GM12878 (cell line): ENCODE results near the gene GNA14.

Experiments used
- CTCF ChIP-seq, 3 experiments: IDR thresholded peaks in 2 of 3; conservative IDR thresholded peaks in 1 of 3; 2 replicates each; pipeline ENCODE4 v1.5.1; 2011; ENCODE audit warnings: low read depth in 3 of 3, low read length in 3 of 3, mild to moderate bottlenecking in 3 of 3, control low read depth in 2 of 3, moderate library complexity in 2 of 3, inconsistent platforms in 1 of 3, mixed read lengths in 1 of 3; ENCODE audit not compliant: control insufficient read depth in 2 of 3, insufficient read depth in 1 of 3; ENCODE audit errors: extremely low read depth in 1 of 3
- EP300 ChIP-seq, 2 experiments: fragments of 150-350 bp in 1 of 2; IDR thresholded peaks; 2 replicates each; pipeline ENCODE4 v1.6.1; 2011 to 2012; ENCODE audit warnings: low read depth in 2 of 2, low read length in 2 of 2, borderline replicate concordance in 1 of 2, improper control_type of control experiment in 1 of 2, inconsistent platforms in 1 of 2; ENCODE audit not compliant: control insufficient read depth in 1 of 2
- KAT2A ChIP-seq: conservative IDR thresholded peaks from 2 replicates; pipeline ENCODE4 v1.6.1; 2011; ENCODE audit warnings: low read depth, low read length; ENCODE audit not compliant: control insufficient read depth
- MAX ChIP-seq: IDR thresholded peaks from 2 replicates; pipeline ENCODE4 v1.6.1; 2012; ENCODE audit warnings: low read depth, low read length, improper control_type of control experiment
- SRF ChIP-seq, 2 experiments: IDR thresholded peaks; 2 replicates each; pipeline ENCODE4 v1.6.1; 2011; ENCODE audit warnings: low read depth in 2 of 2, low read length in 2 of 2, mild to moderate bottlenecking in 1 of 2, moderate library complexity in 1 of 2

- no peak for TF ChIP-seq EP300 (IDR thresholded peaks at IDR 0.05; ENCODE audit: borderline replicate concordance in 1 of 2, control insufficient read depth in 1 of 2, low read depth in 2 of 2, low read length in 2 of 2)
- no peak for TF ChIP-seq SRF (IDR thresholded peaks at IDR 0.05; ENCODE audit: low read depth in 2 of 2, low read length in 2 of 2)
- TF ChIP-seq MAX: no peak
- no peak for TF ChIP-seq CTCF (IDR thresholded peaks at IDR 0.05 in 2 of 3, conservative IDR thresholded peaks at IDR 0.05 in 1 of 3; ENCODE audit: control insufficient read depth in 2 of 3, extremely low read depth in 1 of 3, insufficient read depth in 1 of 3, low read depth in 3 of 3, low read length in 3 of 3)
- TF ChIP-seq KAT2A: no peak
Measured at GRCh38 chr9:77440057-77440456, 208.1 kb downstream of the GNA14 start.
